NT2/D1 (cell line): Measurements from ENCODE around the gene CIDEA.

ENCODE experiments used
- SUZ12 ChIP-seq: IDR thresholded peaks from 2 replicates; pipeline ENCODE4 v1.6.1; 2011; ENCODE audit not compliant: insufficient read length, insufficient read depth; ENCODE audit errors: extremely low read depth
- YY1 ChIP-seq: IDR thresholded peaks from 2 replicates; pipeline ENCODE4 v1.6.1; 2011; ENCODE audit not compliant: insufficient read length, insufficient read depth
- ZNF274 ChIP-seq: IDR thresholded peaks from 2 replicates; pipeline ENCODE4 v1.6.1; 2011; ENCODE audit warnings: mild to moderate bottlenecking, low read depth, low read length

GRCh38 chr18:12290086-12290485, 35.9 kb downstream of the CIDEA start:
- no peak for TF ChIP-seq SUZ12
- TF ChIP-seq YY1: no peak
- no peak for TF ChIP-seq ZNF274
